Mucosa of stomach (tissue), 1 donor: ENCODE measurements around the gene SCN3B.

Experiments
- H3K27me3 ChIP-seq: one replicate; pipeline ENCODE4 v1.7.0; 2013; ENCODE audit warnings: mild to moderate bottlenecking, low read length; ENCODE audit not compliant: control insufficient read depth, insufficient read depth
- H3K36me3 ChIP-seq: one replicate; pipeline ENCODE4 v1.7.0; 2013; ENCODE audit warnings: low read length; ENCODE audit not compliant: control insufficient read depth, insufficient read depth
- H3K4me1 ChIP-seq: one replicate; pipeline ENCODE4 v1.7.0; 2013; ENCODE audit warnings: mild to moderate bottlenecking, low read length; ENCODE audit not compliant: control insufficient read depth, insufficient read depth
- H3K4me3 ChIP-seq: one replicate; pipeline ENCODE4 v1.7.0; 2013; ENCODE audit warnings: low read length
- H3K9ac ChIP-seq: one replicate; pipeline ENCODE4 v1.7.0; 2013; ENCODE audit warnings: mild to moderate bottlenecking, low read length, moderate library complexity
- H3K9me3 ChIP-seq: one replicate; pipeline ENCODE4 v1.7.0; 2013; ENCODE audit warnings: mild to moderate bottlenecking, low read length, moderate library complexity; ENCODE audit not compliant: control insufficient read depth
- donor health status: Pancreatic carcinoma.

SCN3B gene, protein sequence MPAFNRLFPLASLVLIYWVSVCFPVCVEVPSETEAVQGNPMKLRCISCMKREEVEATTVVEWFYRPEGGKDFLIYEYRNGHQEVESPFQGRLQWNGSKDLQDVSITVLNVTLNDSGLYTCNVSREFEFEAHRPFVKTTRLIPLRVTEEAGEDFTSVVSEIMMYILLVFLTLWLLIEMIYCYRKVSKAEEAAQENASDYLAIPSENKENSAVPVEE

DNA sequence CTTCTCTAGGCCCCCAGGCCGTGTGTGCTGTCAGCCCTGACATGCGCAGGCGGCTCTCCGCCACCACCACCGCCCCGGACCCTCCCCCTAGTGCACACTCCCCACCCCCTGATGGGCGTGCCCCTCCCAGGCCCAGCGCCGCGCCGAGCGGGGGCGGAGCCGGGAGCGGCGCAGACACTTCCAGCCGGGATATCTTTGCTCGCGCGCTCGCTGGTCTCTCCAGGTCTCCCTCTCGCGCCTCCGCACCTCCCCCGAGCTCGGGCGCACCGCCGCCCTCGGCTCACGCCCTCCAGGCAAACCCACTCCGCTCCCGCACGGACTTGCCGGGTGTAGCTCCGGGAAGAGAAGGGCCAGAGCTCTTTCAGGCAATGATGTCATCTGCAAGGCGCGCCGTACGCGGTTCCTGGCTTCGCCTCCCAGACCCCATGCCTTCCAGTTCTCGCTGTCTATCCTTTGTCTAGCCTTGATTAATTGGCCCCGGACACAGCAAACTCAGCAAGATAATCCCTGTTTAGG lies at the start of gene SCN3B:
Gene SCN3B (minus strand): TSS at position 59 of the 516 bp plus-strand sequence. CDS start 823 bp downstream, outside the sequence.
- Histone ChIP-seq H3K9me3 (no peaks in the 10 kb centered on the region), H3K36me3 (no peaks in the 10 kb centered on the region), H3K4me1 (peaks cover 5% of the 10 kb centered on the region), H3K4me3 (peak within 1 kb of the TSS; percentile 40), H3K9ac (peak within 1 kb of the TSS; percentile 40), H3K27me3 (peaks cover 11% of the 10 kb centered on the region)

DNA sequence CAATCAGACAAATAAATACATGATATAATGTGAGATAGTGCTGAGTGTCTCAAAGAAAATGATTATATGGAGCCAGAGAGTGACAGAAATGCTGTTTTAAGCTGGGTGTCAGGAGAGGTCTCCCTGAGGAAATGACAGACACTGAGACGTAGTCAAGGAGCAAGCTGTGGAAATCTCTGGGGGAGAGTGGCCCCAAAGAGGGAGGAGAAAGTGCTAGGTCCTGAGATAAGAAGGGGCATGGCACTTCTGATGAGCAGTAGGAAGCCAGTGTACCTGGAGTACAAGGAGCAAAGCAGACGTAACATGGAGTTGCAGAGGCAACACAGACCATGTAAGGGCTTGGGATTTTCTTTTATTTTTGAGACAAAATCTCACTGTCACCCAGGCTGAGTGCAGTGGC lies 48.3 kb upstream of the SCN3B start:
- no peak overlapping the region for H3K9ac ChIP-seq
- no peak overlapping the region for H3K4me3 ChIP-seq
- H3K9me3 ChIP-seq = no peaks in the 10 kb centered on the region
- no peaks in the 10 kb centered on the region for H3K27me3 ChIP-seq
- H3K36me3 ChIP-seq = no peaks in the 10 kb centered on the region
- peaks cover 5% of the 10 kb centered on the region for H3K4me1 ChIP-seq

DNA sequence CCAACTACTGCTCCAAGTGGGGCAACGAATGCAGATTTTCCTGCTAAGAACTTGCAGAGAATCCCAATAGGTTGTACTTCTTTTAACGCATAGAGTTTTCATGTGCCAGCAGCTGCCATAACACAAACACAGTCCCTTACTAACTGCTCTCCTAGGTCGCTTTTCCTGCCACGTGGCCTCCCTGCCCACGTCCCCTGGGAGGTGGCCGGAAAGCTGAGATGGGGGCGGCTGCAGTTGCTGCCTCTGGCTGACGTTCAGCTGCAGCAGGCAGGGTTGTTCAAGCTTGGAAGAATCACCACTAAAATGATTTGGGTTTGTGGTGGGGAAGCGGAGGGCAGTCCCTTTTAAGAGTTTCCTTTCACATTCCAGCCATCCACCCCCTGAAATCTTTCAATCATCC lies 47.7 kb upstream of the SCN3B start:
- H3K4me3 ChIP-seq = no peak overlapping the region
- no peaks in the 10 kb centered on the region for H3K36me3 ChIP-seq
- no peak overlapping the region for H3K9ac ChIP-seq
- H3K27me3 ChIP-seq = no peaks in the 10 kb centered on the region
- peaks cover 5% of the 10 kb centered on the region for H3K4me1 ChIP-seq
- H3K9me3 ChIP-seq = no peaks in the 10 kb centered on the region

DNA sequence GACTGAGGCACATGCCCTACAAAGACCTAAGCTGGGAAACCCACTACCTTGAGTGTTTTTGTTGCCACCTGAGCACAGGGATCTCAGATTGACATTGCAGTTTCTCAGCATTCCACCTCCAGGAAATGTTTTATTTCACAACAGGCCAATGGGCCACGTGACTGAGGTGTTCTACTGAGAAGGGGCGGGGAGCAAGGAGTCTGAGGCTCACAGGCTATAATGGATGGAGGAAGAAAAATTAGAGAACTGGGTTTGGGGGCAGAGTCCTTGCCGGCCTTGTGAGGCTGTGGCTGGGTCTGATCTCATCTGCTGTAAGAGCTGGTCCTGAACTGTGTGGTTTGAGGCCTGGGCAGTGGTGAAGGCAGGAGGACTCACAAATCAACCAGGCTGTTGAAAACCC lies 46.3 kb upstream of the SCN3B start:
- Histone ChIP-seq H3K27me3 (no peaks in the 10 kb centered on the region), H3K9me3 (no peaks in the 10 kb centered on the region), H3K4me3 (no peak overlapping the region), H3K9ac (no peak overlapping the region), H3K36me3 (no peaks in the 10 kb centered on the region), H3K4me1 (peaks cover 5% of the 10 kb centered on the region)

DNA sequence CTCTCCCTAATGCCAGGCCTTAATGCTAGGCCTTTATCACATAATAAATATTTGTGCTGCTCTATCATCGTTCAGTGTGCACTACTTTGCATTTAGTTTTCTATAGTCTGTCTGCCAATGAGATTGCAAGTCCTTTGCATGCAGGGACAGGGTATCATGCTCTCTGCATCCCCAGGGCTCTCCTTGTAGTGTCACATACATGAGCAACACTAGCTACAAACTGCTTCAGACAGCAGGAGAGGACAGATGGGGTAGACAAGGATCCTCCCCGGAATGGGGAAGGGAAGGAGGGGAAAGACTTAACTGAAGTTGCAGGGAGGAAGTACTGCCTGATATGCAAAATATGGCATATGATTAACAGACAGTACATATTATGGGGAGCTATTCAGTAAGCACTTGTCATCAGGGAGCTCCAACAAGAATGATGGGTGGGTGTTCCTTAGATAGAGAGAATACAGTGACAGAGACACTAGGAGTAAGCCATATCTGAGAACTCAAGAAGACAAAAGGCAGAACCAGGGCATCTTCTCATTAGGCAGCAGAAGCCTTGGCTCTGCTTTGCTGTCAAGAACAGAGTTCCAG lies 44.2 kb upstream of the SCN3B start:
- Histone ChIP-seq H3K9ac (no peak overlapping the region), H3K4me3 (no peak overlapping the region), H3K4me1 (peaks cover 5% of the 10 kb centered on the region), H3K27me3 (no peaks in the 10 kb centered on the region), H3K9me3 (no peaks in the 10 kb centered on the region), H3K36me3 (no peaks in the 10 kb centered on the region)

DNA sequence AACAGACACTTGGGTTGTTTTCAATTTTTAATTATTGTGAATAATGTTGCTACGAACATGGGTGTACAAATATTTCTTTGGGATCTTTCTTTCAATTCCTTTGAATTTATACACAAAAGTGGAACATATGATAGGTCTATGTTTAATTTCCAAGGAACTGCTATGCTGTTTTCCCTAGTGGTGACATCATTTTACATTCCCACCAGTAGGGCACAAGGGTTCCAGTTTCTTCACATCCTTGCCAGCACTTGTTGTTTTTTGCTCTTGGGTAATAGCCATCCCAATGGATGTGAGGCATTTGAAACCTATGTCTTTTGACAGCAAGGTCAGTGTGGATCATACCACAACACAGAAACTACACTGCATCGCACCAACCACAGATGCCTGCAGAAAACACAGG lies 41.8 kb upstream of the SCN3B start:
- Histone ChIP-seq H3K4me3 (no peak overlapping the region), H3K9me3 (no peaks in the 10 kb centered on the region), H3K36me3 (no peaks in the 10 kb centered on the region), H3K27me3 (no peaks in the 10 kb centered on the region), H3K4me1 (peaks cover 5% of the 10 kb centered on the region), H3K9ac (no peak overlapping the region)

DNA sequence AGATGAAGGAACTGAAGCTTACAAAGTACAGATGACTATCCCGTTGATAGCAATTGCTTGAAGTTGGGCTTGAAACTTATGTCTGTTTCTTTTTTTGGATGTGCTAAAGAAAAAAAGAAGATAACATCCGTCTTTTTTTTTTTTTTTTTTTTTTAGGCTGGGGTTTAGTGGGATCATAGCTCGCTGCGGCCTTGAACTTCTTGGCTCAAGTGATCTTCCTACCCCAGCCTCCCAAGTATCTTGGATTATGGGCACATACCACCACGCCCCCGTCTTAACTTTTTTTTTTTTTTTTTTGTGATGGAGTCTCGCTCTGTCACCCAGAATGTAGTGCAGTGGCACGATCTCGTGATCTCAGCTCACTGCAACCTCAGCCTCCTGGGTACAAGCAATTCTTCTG lies 40.8 kb upstream of the SCN3B start:
- H3K36me3 ChIP-seq = no peaks in the 10 kb centered on the region
- H3K4me3 ChIP-seq = no peak overlapping the region
- H3K4me1 ChIP-seq = peaks cover 5% of the 10 kb centered on the region
- H3K9me3 ChIP-seq = no peaks in the 10 kb centered on the region
- H3K27me3 ChIP-seq = no peaks in the 10 kb centered on the region
- H3K9ac ChIP-seq = no peak overlapping the region

DNA sequence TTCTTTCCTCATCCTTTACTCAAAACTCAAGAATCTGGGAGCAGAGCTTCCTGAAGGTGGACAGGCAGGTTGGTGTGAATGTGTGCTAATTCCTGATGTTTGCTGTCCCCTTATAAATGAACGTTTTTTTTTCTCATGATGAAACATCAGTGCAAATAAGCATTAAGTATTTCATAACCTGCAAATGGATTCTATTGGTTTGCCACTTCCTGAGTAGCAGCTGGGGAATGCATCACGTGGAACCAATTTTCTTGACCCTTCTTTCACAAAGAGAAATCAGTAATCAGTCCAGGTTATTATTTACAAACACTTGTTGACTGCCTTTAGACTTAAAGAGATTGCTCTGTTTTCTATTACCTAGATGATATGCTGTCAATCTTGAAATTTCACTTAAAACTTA lies 40.1 kb upstream of the SCN3B start:
- Histone ChIP-seq H3K27me3 (peaks cover 3% of the 10 kb centered on the region), H3K9ac (no peak overlapping the region), H3K4me3 (no peak overlapping the region)

DNA sequence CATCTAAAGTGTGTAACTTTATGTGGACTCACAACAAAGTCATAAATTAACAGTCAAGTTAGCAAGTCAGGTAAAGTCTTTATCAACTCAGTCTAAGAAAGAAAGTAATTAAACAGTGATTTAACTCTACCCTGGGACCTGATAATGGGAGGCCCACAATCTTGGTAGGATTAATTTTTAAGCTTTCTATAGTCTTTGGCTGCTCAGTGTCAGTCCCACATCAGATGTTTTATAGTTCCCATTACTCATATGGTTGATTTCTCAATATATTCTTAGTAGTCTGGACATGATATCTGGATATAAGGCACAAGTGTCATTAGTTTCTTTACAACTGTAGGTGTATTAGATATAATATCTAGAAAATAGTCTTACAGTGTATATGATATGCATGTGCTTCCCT lies 38.5 kb upstream of the SCN3B start:
- Histone ChIP-seq H3K36me3 (no peaks in the 10 kb centered on the region), H3K4me3 (no peak overlapping the region), H3K9ac (no peak overlapping the region), H3K4me1 (no peaks in the 10 kb centered on the region), H3K27me3 (peaks cover 3% of the 10 kb centered on the region), H3K9me3 (no peaks in the 10 kb centered on the region)

More for the DNA sequence above, 40.1 kb upstream of the SCN3B start:
- Histone ChIP-seq H3K9me3 (no peaks in the 10 kb centered on the region), H3K4me1 (peaks cover 5% of the 10 kb centered on the region), H3K36me3 (no peaks in the 10 kb centered on the region)

DNA sequence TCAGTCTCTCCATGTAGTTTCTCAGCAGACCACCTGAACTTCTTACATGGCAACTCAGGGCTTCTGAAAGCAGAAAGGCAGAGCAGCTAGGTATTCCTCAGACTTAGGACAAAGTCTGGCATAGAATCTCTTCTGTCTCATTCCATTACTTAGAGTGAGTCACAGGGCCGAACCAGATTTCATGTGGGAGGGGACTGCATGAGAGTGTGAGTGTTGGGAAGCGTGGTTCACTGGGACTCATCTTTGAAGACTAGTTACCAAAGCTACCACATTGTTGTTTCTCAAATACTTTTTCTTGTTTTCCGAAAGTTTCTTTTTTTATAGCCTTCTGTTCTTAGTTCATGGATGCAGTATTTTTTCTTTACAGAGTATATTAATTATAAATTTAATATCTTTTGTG lies 36.1 kb upstream of the SCN3B start:
- Histone ChIP-seq H3K4me1 (no peaks in the 10 kb centered on the region), H3K9me3 (no peaks in the 10 kb centered on the region), H3K36me3 (no peaks in the 10 kb centered on the region), H3K9ac (no peak overlapping the region), H3K27me3 (peaks cover 3% of the 10 kb centered on the region), H3K4me3 (no peak overlapping the region)

DNA sequence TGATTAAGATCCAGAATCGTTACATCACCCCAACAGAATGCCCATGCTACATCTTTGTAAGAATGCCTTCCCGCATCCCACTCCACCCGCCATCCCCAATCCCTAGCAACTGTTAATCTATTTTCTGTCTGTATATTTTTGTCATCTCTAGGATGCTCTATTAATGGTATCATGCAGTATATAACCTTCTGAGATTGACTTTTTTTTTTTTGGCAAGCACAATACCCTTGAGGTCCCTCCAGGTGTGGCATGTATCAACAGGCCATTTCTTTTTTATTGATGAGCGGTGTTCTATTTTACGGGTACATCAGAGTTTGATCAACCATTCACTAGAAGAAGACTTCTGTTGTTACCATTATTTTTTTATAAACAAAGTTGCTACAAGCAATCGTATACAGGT lies 30.2 kb upstream of the SCN3B start:
- H3K27me3 ChIP-seq = no peaks in the 10 kb centered on the region
- H3K4me1 ChIP-seq = no peaks in the 10 kb centered on the region
- no peak overlapping the region for H3K4me3 ChIP-seq
- H3K9ac ChIP-seq = no peak overlapping the region
- H3K9me3 ChIP-seq = no peaks in the 10 kb centered on the region
- no peaks in the 10 kb centered on the region for H3K36me3 ChIP-seq

DNA sequence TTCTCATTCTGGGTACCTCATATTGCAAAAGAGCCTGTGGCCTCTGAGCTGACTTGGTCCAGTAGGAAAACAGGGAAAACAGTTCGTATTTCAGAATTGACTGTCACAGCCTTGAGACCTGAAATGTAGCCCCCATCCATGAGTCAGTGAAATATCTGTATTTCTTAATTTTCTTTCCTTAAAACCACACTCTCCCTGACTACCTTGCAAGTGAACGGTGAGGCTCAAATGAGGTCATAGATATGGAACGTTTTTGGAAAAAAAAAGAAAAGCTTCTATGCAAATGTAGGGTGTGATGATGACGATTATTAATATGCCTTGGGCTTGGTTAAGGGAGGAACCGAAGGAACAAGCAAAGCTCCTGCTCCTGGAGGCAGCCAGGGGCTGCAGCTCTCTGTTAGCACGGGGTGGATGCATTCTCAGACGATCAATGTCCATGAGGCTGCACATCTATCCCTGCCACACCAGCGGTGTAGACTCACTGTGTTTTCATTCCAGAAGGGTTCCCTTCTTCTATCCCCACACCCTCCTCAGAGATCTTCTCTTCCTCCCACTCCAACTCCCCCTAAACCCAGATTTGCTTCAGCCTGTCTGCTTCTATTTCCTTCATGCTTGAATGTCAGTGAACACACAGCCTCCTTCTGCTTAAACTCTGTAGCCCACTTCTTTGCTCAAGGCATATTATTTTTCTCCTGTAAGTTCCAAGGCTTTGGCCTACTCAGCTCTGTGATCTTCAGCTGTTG lies 29.2 kb upstream of the SCN3B start:
- H3K27me3 ChIP-seq = no peaks in the 10 kb centered on the region
- H3K4me3 ChIP-seq = no peak overlapping the region

More for the DNA sequence above, 29.2 kb upstream of the SCN3B start:
- Histone ChIP-seq H3K4me1 (no peaks in the 10 kb centered on the region), H3K9ac (no peak overlapping the region), H3K36me3 (no peaks in the 10 kb centered on the region), H3K9me3 (no peaks in the 10 kb centered on the region)
